ENCODE data around the gene ARID1B. TPM values are rescaled to one million over a fixed set of nuclear protein-coding genes. Genes with fewer than 3 reads are reported as not detected.

ARID1B gene
- total and polyA plus RNA-seq, 2 of the 4 experiments (the other 2 are of a cell fraction) = 14.5 to 20.1 TPM

- no peak for TF ChIP-seq RFX5 (IDR thresholded peaks at IDR 0.05; ENCODE audit: low read depth, low read length)
Measured at GRCh38 chr6:157045831-157046454, 268.8 kb downstream of the ARID1B start (continued).

GRCh38 chr6:157046776-157047175 is 269.6 kb downstream of the ARID1B start:
- Histone ChIP-seq H3K4ac (ENCODE audit: low read depth, low read length) (no peak overlapping the region), H3K9me3 (ENCODE audit: control insufficient read depth, insufficient read depth, low read length) (no peaks in the 10 kb centered on the region), H3K14ac (replicated peaks; ENCODE audit: low read depth, low read length) (no peak overlapping the region), H3K4me1 (ENCODE audit: control insufficient read depth, insufficient read depth, low read length) (peaks cover 8% of the 10 kb centered on the region), H4K8ac (ENCODE audit: low read depth in 2 of 2, low read length in 2 of 2) (no peak overlapping the region), H2AFZ (replicated peaks; ENCODE audit: low read length, poor library complexity) (no peak overlapping the region), H2BK20ac (ENCODE audit: low read depth, low read length) (no peak overlapping the region), H4K20me1 (ENCODE audit: insufficient read depth, low read length) (0 out of 2 replicates have a peak, but pooled peaks cover 4% of the 10 kb centered on the region), H2BK120ac (ENCODE audit: low read depth, low read length) (no peak overlapping the region), H3K79me1 (ENCODE audit: low read depth in 1 of 2, low read length in 2 of 2) (peaks cover 29 to 47% of the 10 kb centered on the region in 2 experiments), H3K27me3 (ENCODE audit: control insufficient read depth, insufficient read depth, low read length) (no peaks in the 10 kb centered on the region), H2BK5ac (ENCODE audit: low read depth, low read length, poor library complexity, severe bottlenecking) (peak overlapping the region; percentile 44), H3K18ac (ENCODE audit: low read depth, low read length) (no peak overlapping the region), H4K91ac (ENCODE audit: insufficient read depth, low read depth, low read length) (no peak overlapping the region), H4K5ac (ENCODE audit: low read depth, low read length) (no peak overlapping the region), H3K9me1 (ENCODE audit: insufficient read depth, low read length) (peaks cover 15% of the 10 kb centered on the region), H3K36me3 (ENCODE audit: control insufficient read depth, insufficient read depth, low read length) (no peaks in the 10 kb centered on the region), H3K4me3 (ENCODE audit: insufficient read depth, low read depth, low read length) (no peak overlapping the region), H3K27ac (ENCODE audit: insufficient read depth, low read length) (no peak overlapping the region), H3K4me2 (ENCODE audit: low read depth, low read length) (no peak overlapping the region), H2AK5ac (ENCODE audit: low read depth, low read length) (no peak overlapping the region), H2AK9ac (replicated peaks; ENCODE audit: low read depth, low read length, poor library complexity) (no peak overlapping the region), H2BK15ac (ENCODE audit: low read depth, low read length) (no peak overlapping the region), H3K56ac (ENCODE audit: extremely low read depth, insufficient read depth, low read length) (no peak overlapping the region), H3K9ac (ENCODE audit: low read depth, low read length) (no peak overlapping the region), H3K23ac (ENCODE audit: low read depth, low read length) (no peak overlapping the region)
- POLR2A ChIA-PET (ENCODE audit: unreplicated experiment) = no interaction called here
- in situ Hi-C loops (cut with MboI; ENCODE audit: low sequenced_read_pairs) (loop anchor here (25.0 kb wide), 1 partner anchor 1709 kb away; no protein-coding TSS in a partner anchor), intact Hi-C loops (cut with micrococcal nuclease) (loop anchor here (5.0 kb wide), 1 partner anchor 46 kb away; no protein-coding TSS in a partner anchor), dilution Hi-C loops (cut with HindIII; ENCODE audit: low sequenced_read_pairs, unreplicated experiment) (no loop called here)
- CTCF ChIA-PET = interaction anchor here (1.4 to 1.8 kb wide), 3 partner anchors 9 to 42 kb away, joined by 3 to 6 read pairs (median 4); no protein-coding TSS in a partner anchor
- ATAC-seq (ENCODE audit: low read depth) = peak; percentile 66
- no CpG with 5 or more reads among the region's 1 CpG for WGBS, 2 experiments (ENCODE audit: extremely low coverage in 2 of 2, insufficient read length in 1 of 2)
- no TSS peak for BruUV-seq (replicated peaks)
- no peak for TF ChIP-seq RCOR1 (IDR thresholded peaks at IDR 0.05; ENCODE audit: insufficient replicate concordance, low read length)
- DNase-seq = peak; percentile 30

All from IMR-90 (cell line).